GM23248 (cell line): ENCODE data around the gene HDGFL3.

Source experiments
- EZH2 ChIP-seq: fragments of 200-600 bp; sonication (generic); IDR thresholded peaks from 2 replicates; pipeline ENCODE4 v1.6.1; 2018; ENCODE audit warnings: antibody characterized with exemption, mild to moderate bottlenecking; ENCODE audit not compliant: insufficient read depth, poor library complexity, severe bottlenecking
- EZH2phosphoT487 ChIP-seq: fragments of 200-600 bp; sonication (generic); IDR thresholded peaks from 2 replicates; pipeline ENCODE4 v1.6.1; 2018; ENCODE audit warnings: antibody characterized with exemption, moderate library complexity, mild to moderate bottlenecking, low read depth; ENCODE audit not compliant: insufficient read depth

GRCh38 chr15:83166218-83166617 lies 41.4 kb downstream of the HDGFL3 start:
- no peak for TF ChIP-seq EZH2
- TF ChIP-seq EZH2phosphoT487: no peak
